Neural cell (in vitro differentiated cells): ENCODE measurements around the gene KYNU.

ENCODE experiments used
- EP300 ChIP-seq: fragments of 450-650 bp; conservative IDR thresholded peaks from 2 replicates; pipeline ENCODE4 v1.6.1; 2014; ENCODE audit warnings: antibody characterized with exemption, mild to moderate bottlenecking, moderate library complexity; ENCODE audit not compliant: poor library complexity, severe bottlenecking
- EZH2 ChIP-seq: fragments of 200-600, 300-800 bp; shearing (Covaris generic), sonication (generic); IDR thresholded peaks from 2 replicates; pipeline ENCODE4 v1.6.1; 2014; ENCODE audit warnings: antibody characterized with exemption, low read length, borderline replicate concordance, mild to moderate bottlenecking; ENCODE audit not compliant: insufficient read depth, poor library complexity, severe bottlenecking
- MXI1 ChIP-seq: fragments of 450-650 bp; conservative IDR thresholded peaks from 2 replicates; pipeline ENCODE4 v1.6.1; 2014; ENCODE audit warnings: antibody characterized with exemption, mild to moderate bottlenecking; ENCODE audit not compliant: poor library complexity, severe bottlenecking
- POLR2AphosphoS5 ChIP-seq: IDR thresholded peaks from 2 replicates; pipeline ENCODE4 v1.6.1; 2012
- RAD21 ChIP-seq: fragments of 450-650 bp; conservative IDR thresholded peaks from 2 replicates; pipeline ENCODE4 v1.6.1; 2014; ENCODE audit warnings: antibody characterized with exemption, mild to moderate bottlenecking, moderate library complexity
- TF ChIP-seq, protein P1 (sequence below): fragments of 450-650 bp; IDR thresholded peaks from 2 replicates; pipeline ENCODE4 v1.5.1; 2014; ENCODE audit warnings: antibody characterized with exemption, mild to moderate bottlenecking, moderate library complexity; ENCODE audit not compliant: poor library complexity, severe bottlenecking
- TF ChIP-seq, protein P2 (sequence below): IDR thresholded peaks from 2 replicates; pipeline ENCODE4 v1.6.1; 2012; ENCODE audit warnings: borderline replicate concordance

DNA sequence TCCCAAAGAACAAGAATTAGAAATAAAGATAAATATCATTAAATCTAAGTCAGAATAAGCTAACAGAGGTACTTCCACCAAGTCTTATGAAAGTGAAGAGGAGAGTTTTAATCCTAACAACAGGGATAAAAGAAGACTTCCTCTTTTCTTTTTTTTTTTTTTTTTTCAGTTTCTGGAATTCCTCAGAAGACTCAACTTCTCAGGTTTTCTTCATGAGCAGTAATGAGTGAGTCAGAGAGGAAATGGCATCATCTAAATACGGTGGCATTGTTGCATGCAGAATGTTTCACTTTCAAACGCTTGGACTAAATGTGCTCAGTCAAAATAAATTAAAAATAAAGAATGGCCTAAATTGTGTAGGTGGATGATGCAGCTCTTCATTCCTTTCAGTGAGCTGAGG lies 206.2 kb downstream of the KYNU start:
- no peak for TF ChIP-seq POLR2AphosphoS5
- TF ChIP-seq, protein P1, sequence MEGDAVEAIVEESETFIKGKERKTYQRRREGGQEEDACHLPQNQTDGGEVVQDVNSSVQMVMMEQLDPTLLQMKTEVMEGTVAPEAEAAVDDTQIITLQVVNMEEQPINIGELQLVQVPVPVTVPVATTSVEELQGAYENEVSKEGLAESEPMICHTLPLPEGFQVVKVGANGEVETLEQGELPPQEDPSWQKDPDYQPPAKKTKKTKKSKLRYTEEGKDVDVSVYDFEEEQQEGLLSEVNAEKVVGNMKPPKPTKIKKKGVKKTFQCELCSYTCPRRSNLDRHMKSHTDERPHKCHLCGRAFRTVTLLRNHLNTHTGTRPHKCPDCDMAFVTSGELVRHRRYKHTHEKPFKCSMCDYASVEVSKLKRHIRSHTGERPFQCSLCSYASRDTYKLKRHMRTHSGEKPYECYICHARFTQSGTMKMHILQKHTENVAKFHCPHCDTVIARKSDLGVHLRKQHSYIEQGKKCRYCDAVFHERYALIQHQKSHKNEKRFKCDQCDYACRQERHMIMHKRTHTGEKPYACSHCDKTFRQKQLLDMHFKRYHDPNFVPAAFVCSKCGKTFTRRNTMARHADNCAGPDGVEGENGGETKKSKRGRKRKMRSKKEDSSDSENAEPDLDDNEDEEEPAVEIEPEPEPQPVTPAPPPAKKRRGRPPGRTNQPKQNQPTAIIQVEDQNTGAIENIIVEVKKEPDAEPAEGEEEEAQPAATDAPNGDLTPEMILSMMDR: no peak
- TF ChIP-seq, protein P2, sequence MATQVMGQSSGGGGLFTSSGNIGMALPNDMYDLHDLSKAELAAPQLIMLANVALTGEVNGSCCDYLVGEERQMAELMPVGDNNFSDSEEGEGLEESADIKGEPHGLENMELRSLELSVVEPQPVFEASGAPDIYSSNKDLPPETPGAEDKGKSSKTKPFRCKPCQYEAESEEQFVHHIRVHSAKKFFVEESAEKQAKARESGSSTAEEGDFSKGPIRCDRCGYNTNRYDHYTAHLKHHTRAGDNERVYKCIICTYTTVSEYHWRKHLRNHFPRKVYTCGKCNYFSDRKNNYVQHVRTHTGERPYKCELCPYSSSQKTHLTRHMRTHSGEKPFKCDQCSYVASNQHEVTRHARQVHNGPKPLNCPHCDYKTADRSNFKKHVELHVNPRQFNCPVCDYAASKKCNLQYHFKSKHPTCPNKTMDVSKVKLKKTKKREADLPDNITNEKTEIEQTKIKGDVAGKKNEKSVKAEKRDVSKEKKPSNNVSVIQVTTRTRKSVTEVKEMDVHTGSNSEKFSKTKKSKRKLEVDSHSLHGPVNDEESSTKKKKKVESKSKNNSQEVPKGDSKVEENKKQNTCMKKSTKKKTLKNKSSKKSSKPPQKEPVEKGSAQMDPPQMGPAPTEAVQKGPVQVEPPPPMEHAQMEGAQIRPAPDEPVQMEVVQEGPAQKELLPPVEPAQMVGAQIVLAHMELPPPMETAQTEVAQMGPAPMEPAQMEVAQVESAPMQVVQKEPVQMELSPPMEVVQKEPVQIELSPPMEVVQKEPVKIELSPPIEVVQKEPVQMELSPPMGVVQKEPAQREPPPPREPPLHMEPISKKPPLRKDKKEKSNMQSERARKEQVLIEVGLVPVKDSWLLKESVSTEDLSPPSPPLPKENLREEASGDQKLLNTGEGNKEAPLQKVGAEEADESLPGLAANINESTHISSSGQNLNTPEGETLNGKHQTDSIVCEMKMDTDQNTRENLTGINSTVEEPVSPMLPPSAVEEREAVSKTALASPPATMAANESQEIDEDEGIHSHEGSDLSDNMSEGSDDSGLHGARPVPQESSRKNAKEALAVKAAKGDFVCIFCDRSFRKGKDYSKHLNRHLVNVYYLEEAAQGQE: no peak
- TF ChIP-seq EP300: no peak
- TF ChIP-seq EZH2: no peak
- TF ChIP-seq MXI1: no peak
- TF ChIP-seq RAD21: no peak
